HepG2 (cell line): ENCODE measurements around the gene BCAS4. TPM values are rescaled to one million over a fixed set of nuclear protein-coding genes. Genes with fewer than 3 reads are reported as not detected.

Experiments used
- ATAC-seq: fragments of 200-7000 bp; cut with Tn5 transposase; 3 replicates; pipeline ENCODE4 v1.9.1; 2020; ENCODE audit warnings: mild to moderate bottlenecking, moderate library complexity
- BruUV-seq: library from RNA; stranded (reverse); fragments of 400-500 nt; replicated peaks from 2 replicates; lab custom pipeline; 2021; lab: Mats Ljungman, UMichigan
- CTCF ChIA-PET: fragments of 300-600 bp; formaldehyde crosslinking; extraction: SDS; loops from one replicate; lab custom pipeline; 2021; ENCODE audit warnings: low total read pairs, inconsistent platforms, low intra/inter-chr PET ratio; lab: Yijun Ruan, JAX
- POLR2A ChIA-PET: fragments of 350-600 bp; sonication (Branson Sonifier 250); formaldehyde crosslinking; loops from one replicate; lab custom pipeline; 2020; ENCODE audit warnings: antibody characterized with exemption, inconsistent platforms; lab: Yijun Ruan, JAX
- DNase-seq: peaks from one replicate; pipeline ENCODE4 v3.0.0-alpha.2; 2015; ENCODE audit warnings: low spot score
- FAIRE-seq: peaks from 3 replicates; lab custom pipeline; 2011; peaks lifted over from hg19 to GRCh38; lab: Jason Lieb, UNC
- H2AFZ ChIP-seq: one replicate; pipeline ENCODE4 v1.6.1; 2011; ENCODE audit warnings: low read length, inconsistent platforms
- H3K27ac ChIP-seq: fragments of 300-600 bp; 3 replicates; pipeline ENCODE4 v1.8.0; 2011; ENCODE audit warnings: mixed run types, mild to moderate bottlenecking, mixed read lengths, low read length, inconsistent platforms; ENCODE audit not compliant: insufficient read depth; ENCODE audit errors: extremely low read length
- H3K27me3 ChIP-seq, 2 experiments: fragments of 200-600 bp in 1 of 2; 2 replicates in 1 of 2; 3 replicates in 1 of 2; pipeline versions ENCODE4 v1.6.0 to v1.8.0; 2011; ENCODE audit warnings: low read length in 2 of 2, mild to moderate bottlenecking in 2 of 2, moderate library complexity in 2 of 2, inconsistent platforms in 1 of 2; ENCODE audit not compliant: insufficient read depth in 2 of 2, control insufficient read depth in 1 of 2
- H3K36me3 ChIP-seq, 2 experiments: fragments of 200-600 bp in 1 of 2; replicated peaks in 1 of 2; 2 replicates in 1 of 2; 3 replicates in 1 of 2; pipeline versions ENCODE4 v1.5.1 to v1.8.0; 2011; ENCODE audit warnings: low read length in 2 of 2, inconsistent platforms in 1 of 2; ENCODE audit not compliant: insufficient read depth in 2 of 2, control insufficient read depth in 1 of 2
- H3K4me1 ChIP-seq: 2 replicates; pipeline ENCODE4 v1.5.1; 2012; ENCODE audit warnings: low read length, inconsistent platforms; ENCODE audit not compliant: insufficient read depth
- H3K4me2 ChIP-seq: 2 replicates; pipeline ENCODE4 v1.6.0; 2011; ENCODE audit warnings: low read depth, low read length, inconsistent platforms
- H3K4me3 ChIP-seq, 3 experiments: fragments of 200-600 bp in 1 of 3; sonication (generic), shearing (Covaris generic) in 1 of 3; replicated peaks in 1 of 3; 2 replicates each; pipeline ENCODE4 v1.5.1; 2011 to 2016; ENCODE audit warnings: low read length in 3 of 3, inconsistent platforms in 2 of 3, low read depth in 2 of 3, mild to moderate bottlenecking in 2 of 3, control low read depth in 1 of 3, mixed read lengths in 1 of 3; ENCODE audit not compliant: insufficient read depth in 1 of 3
- H3K79me2 ChIP-seq: one replicate; pipeline ENCODE4 v1.6.1; 2011; ENCODE audit warnings: low read length, inconsistent platforms; ENCODE audit not compliant: insufficient read depth
- H3K9ac ChIP-seq: 2 replicates; pipeline ENCODE4 v1.6.0; 2011; ENCODE audit warnings: mild to moderate bottlenecking, low read depth, low read length, inconsistent platforms; ENCODE audit not compliant: insufficient read depth
- H3K9me3 ChIP-seq: 2 replicates; pipeline ENCODE4 v1.5.1; 2012; ENCODE audit warnings: mild to moderate bottlenecking, low read length
- H4K20me1 ChIP-seq: 2 replicates; pipeline ENCODE4 v1.6.0; 2011; ENCODE audit warnings: inconsistent platforms, mild to moderate bottlenecking, low read length, moderate library complexity; ENCODE audit not compliant: insufficient read depth
- POLR2AphosphoS2 ChIP-seq: IDR thresholded peaks from 2 replicates; pipeline ENCODE4 v1.6.1; 2011; ENCODE audit warnings: low read depth, low read length, improper control_type of control experiment
- RFX1 ChIP-seq: fragments of 450-650 bp; IDR thresholded peaks from 2 replicates; pipeline ENCODE4 v1.6.1; 2017
- SMARCC2 ChIP-seq: fragments of 450-650 bp; IDR thresholded peaks from 2 replicates; pipeline ENCODE4 v1.6.1; 2017; ENCODE audit warnings: antibody characterized with exemption, mild to moderate bottlenecking
- ZEB1 ChIP-seq: IDR thresholded peaks from 2 replicates; pipeline ENCODE4 v1.6.1; 2012; ENCODE audit warnings: mild to moderate bottlenecking, low read depth, inconsistent platforms; ENCODE audit not compliant: insufficient replicate concordance
- ZNF501 ChIP-seq: sonication (generic); formaldehyde crosslinking; IDR thresholded peaks from 2 replicates; pipeline ENCODE4 v1.5.1; 2020; ENCODE audit warnings: mild to moderate bottlenecking, moderate library complexity, missing genetic modification reagents
- in situ Hi-C: cut with HindIII; loops from 2 replicates; pipeline ENCODE4 v1.10.0; 2017; ENCODE audit warnings: low pct_unique_long_range_greater_than_20kb; ENCODE audit not compliant: extremely low pct_ligation_motif_present
- intact Hi-C: fragments of 100-400 bp; cut with micrococcal nuclease; formaldehyde crosslinking; loops from one replicate; pipeline ENCODE4 v1.10.0; 2022; ENCODE audit not compliant: unreplicated experiment
- polyA plus RNA-seq, 8 experiments: library from polyadenylated mRNA; depleted of rRNA in 3 of 8; stranded (reverse) in 7 of 8; unstranded in 1 of 8; fragments of >200 nt; fragmentation: Illumina TruSeq in 4 of 8; extraction: Trizol in 4 of 8; gene quantifications; 2 replicates each; pipeline versions ENCODE4 v1.2.1 to v1.2.3, GENCODE V29; 2011 to 2016; ENCODE audit warnings: low read depth in 4 of 8, missing spikeins in 1 of 8, mixed read lengths in 1 of 8; ENCODE audit not compliant: insufficient read depth in 1 of 8
- total RNA-seq, 5 experiments: library from RNA; depleted of rRNA; stranded (reverse); fragments of >200 nt; fragmentation: Illumina TruSeq; extraction: Trizol; gene quantifications; 2 replicates each; pipeline ENCODE4 v1.2.3, GENCODE V29; 2016; ENCODE audit warnings: low read depth in 1 of 5
- TF ChIP-seq, protein P1 (sequence below): sonication (generic); formaldehyde crosslinking; IDR thresholded peaks from 2 replicates; pipeline ENCODE4 v1.4.0; 2020; ENCODE audit warnings: mild to moderate bottlenecking, missing genetic modification reagents
- TF ChIP-seq, protein P2 (sequence below): IDR thresholded peaks from 2 replicates; pipeline ENCODE4 v1.6.1; 2016; ENCODE audit warnings: low read depth, missing genetic modification reagents, missing compliant biosample characterization
- TF ChIP-seq, protein P3 (sequence below): sonication (generic); formaldehyde crosslinking; IDR thresholded peaks from 2 replicates; pipeline ENCODE4 v1.8.0; 2022; ENCODE audit warnings: mild to moderate bottlenecking, missing genetic modification reagents, moderate library complexity

The BCAS4 gene
- total and polyA plus RNA-seq, 2 of the 13 experiments (the other 11 are each of a cell fraction or from before 2014, with no cell fraction given), result 7.2 to 8.0 TPM

DNA sequence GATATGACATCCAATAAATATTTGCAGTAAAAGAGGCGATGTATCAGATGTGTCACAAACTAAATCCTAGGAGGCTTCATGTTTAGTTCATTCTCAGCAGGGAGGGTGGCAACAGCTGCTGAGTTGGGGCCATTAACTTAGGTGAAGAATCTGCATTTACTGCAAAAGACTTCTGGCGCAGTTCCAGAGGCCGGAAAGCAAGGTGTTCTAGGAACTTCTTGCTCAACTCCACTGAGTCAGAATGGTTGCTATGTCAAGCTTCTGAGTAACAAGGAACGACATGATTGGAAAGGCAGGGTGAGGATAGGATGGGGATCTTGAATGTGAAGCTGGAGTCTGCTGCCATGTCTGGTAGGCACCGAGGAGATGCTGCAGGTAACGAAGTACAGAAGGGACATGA lies 124.7 kb downstream of the BCAS4 start (continued):
- TF ChIP-seq, protein P1, sequence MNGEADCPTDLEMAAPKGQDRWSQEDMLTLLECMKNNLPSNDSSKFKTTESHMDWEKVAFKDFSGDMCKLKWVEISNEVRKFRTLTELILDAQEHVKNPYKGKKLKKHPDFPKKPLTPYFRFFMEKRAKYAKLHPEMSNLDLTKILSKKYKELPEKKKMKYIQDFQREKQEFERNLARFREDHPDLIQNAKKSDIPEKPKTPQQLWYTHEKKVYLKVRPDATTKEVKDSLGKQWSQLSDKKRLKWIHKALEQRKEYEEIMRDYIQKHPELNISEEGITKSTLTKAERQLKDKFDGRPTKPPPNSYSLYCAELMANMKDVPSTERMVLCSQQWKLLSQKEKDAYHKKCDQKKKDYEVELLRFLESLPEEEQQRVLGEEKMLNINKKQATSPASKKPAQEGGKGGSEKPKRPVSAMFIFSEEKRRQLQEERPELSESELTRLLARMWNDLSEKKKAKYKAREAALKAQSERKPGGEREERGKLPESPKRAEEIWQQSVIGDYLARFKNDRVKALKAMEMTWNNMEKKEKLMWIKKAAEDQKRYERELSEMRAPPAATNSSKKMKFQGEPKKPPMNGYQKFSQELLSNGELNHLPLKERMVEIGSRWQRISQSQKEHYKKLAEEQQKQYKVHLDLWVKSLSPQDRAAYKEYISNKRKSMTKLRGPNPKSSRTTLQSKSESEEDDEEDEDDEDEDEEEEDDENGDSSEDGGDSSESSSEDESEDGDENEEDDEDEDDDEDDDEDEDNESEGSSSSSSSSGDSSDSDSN, result no peak
- TF ChIP-seq ZEB1 (no peak), SMARCC2 (no peak)

DNA sequence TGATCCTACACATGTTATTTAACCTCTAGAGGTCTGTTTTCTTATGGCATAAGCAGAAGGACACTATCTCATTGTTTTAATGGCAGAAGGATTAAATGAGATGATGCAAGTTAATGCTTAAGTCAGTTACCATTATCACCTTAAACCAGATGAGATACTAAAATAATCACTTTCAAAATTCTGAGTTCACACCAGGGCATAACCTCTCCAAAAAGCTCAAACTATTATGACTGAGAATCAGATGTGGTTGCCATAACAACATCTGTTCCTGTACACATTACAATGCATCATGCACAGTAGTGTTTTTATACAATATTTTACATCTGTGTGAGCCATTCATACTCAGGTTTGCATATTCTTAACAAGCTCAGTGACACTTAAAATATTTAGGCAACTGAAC lies 126.1 kb downstream of the BCAS4 start:
- Histone ChIP-seq H3K4me1 (peaks cover 10% of the 10 kb centered on the region), H2AFZ (no peak overlapping the region), H3K79me2 (peaks cover 95% of the 10 kb centered on the region), H3K9me3 (no peaks in the 10 kb centered on the region), H3K27ac (no peak overlapping the region), H3K36me3 (peaks cover 14 to 67% of the 10 kb centered on the region in 2 experiments), H4K20me1 (peaks cover 70% of the 10 kb centered on the region)
- DNase-seq (no peak), FAIRE-seq (no peak)
- CTCF ChIA-PET, result interaction anchor here (0.7 kb wide), 1 partner anchor 9 kb away, joined by 4 read pairs; no protein-coding TSS in a partner anchor
- intact Hi-C loops (no loop called here), in situ Hi-C loops (no loop called here)
- BruUV-seq, result no TSS peak
- POLR2A ChIA-PET, result interaction anchor here (1.2 to 2.5 kb wide), 2 partner anchors 8 to 26 kb away, joined by 3 to 8 read pairs; no protein-coding TSS in a partner anchor
- TF ChIP-seq RFX1 (peak; percentile 50; the same call in 1 of the 2 replicates), ZNF501 (CRISPR knock-in tag) (no peak), POLR2AphosphoS2 (0 out of 2 replicates have a peak, but pooled peaks have one; percentile 9)
- TF ChIP-seq, protein P2, sequence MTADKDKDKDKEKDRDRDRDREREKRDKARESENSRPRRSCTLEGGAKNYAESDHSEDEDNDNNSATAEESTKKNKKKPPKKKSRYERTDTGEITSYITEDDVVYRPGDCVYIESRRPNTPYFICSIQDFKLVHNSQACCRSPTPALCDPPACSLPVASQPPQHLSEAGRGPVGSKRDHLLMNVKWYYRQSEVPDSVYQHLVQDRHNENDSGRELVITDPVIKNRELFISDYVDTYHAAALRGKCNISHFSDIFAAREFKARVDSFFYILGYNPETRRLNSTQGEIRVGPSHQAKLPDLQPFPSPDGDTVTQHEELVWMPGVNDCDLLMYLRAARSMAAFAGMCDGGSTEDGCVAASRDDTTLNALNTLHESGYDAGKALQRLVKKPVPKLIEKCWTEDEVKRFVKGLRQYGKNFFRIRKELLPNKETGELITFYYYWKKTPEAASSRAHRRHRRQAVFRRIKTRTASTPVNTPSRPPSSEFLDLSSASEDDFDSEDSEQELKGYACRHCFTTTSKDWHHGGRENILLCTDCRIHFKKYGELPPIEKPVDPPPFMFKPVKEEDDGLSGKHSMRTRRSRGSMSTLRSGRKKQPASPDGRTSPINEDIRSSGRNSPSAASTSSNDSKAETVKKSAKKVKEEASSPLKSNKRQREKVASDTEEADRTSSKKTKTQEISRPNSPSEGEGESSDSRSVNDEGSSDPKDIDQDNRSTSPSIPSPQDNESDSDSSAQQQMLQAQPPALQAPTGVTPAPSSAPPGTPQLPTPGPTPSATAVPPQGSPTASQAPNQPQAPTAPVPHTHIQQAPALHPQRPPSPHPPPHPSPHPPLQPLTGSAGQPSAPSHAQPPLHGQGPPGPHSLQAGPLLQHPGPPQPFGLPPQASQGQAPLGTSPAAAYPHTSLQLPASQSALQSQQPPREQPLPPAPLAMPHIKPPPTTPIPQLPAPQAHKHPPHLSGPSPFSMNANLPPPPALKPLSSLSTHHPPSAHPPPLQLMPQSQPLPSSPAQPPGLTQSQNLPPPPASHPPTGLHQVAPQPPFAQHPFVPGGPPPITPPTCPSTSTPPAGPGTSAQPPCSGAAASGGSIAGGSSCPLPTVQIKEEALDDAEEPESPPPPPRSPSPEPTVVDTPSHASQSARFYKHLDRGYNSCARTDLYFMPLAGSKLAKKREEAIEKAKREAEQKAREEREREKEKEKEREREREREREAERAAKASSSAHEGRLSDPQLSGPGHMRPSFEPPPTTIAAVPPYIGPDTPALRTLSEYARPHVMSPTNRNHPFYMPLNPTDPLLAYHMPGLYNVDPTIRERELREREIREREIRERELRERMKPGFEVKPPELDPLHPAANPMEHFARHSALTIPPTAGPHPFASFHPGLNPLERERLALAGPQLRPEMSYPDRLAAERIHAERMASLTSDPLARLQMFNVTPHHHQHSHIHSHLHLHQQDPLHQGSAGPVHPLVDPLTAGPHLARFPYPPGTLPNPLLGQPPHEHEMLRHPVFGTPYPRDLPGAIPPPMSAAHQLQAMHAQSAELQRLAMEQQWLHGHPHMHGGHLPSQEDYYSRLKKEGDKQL (CRISPR knock-in tag), result no peak
- TF ChIP-seq, protein P3, sequence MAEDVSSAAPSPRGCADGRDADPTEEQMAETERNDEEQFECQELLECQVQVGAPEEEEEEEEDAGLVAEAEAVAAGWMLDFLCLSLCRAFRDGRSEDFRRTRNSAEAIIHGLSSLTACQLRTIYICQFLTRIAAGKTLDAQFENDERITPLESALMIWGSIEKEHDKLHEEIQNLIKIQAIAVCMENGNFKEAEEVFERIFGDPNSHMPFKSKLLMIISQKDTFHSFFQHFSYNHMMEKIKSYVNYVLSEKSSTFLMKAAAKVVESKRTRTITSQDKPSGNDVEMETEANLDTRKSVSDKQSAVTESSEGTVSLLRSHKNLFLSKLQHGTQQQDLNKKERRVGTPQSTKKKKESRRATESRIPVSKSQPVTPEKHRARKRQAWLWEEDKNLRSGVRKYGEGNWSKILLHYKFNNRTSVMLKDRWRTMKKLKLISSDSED (CRISPR knock-in tag), result no peak
- TF ChIP-seq, all 625 proteins: peak for 2
- Histone ChIP-seq H3K4me2 (no peak overlapping the region), H3K4me3 (no peak overlapping the region), H3K9ac (no peak overlapping the region), H3K27me3 (no peaks in the 10 kb centered on the region)
- ATAC-seq, result no peak
